ENCODE data around the gene NOL4L. TPM values are rescaled to one million over a fixed set of nuclear protein-coding genes. Genes with fewer than 3 reads are reported as not detected.

The NOL4L gene
- total RNA-seq, 1 experiment from 2014 or later, result 1.4 TPM

- no peak overlapping the region for H3K27ac ChIP-seq (ENCODE audit: low read depth, low read length, poor library complexity, severe bottlenecking)
- no TSS peak for BruUV-seq (replicated peaks)
- no peaks in the 10 kb centered on the region for H3K9me3 ChIP-seq (ENCODE audit: low read depth, low read length, poor library complexity, severe bottlenecking)
- ChIA-PET CTCF (no interaction called here), POLR2A (ENCODE audit: low non-redundant PET) (no interaction called here)
- no peak for DNase-seq (ENCODE audit: low spot score)
- H3K4me3 ChIP-seq (ENCODE audit: low read depth, low read length, poor library complexity, severe bottlenecking), result no peak overlapping the region
- TF ChIP-seq EZH2 (IDR thresholded peaks at IDR 0.05; ENCODE audit: borderline replicate concordance, low read depth, low read length, poor library complexity, severe bottlenecking) (no peak), CTCF (conservative IDR thresholded peaks at IDR 0.05; ENCODE audit: low read depth, low read length) (no peak)
- intact Hi-C loops (cut with micrococcal nuclease; ENCODE audit: unreplicated experiment), result no loop called here
- H3K27me3 ChIP-seq (replicated peaks; ENCODE audit: insufficient read depth, low read depth, low read length, poor library complexity), result no peaks in the 10 kb centered on the region
- H3K4me1 ChIP-seq (ENCODE audit: insufficient read depth, low read length, poor library complexity, severe bottlenecking), result no peaks in the 10 kb centered on the region
- H3K36me3 ChIP-seq (ENCODE audit: insufficient read depth, low read length, poor library complexity, severe bottlenecking), result no peaks in the 10 kb centered on the region
Measured at GRCh38 chr20:32577657-32578056, 7.5 kb downstream of the NOL4L start.

- CTCF ChIA-PET, result no interaction called here
- H3K9me3 ChIP-seq (ENCODE audit: low read depth, low read length, poor library complexity, severe bottlenecking), result no peaks in the 10 kb centered on the region
- no peaks in the 10 kb centered on the region for H3K36me3 ChIP-seq (ENCODE audit: insufficient read depth, low read length, poor library complexity, severe bottlenecking)
- TF ChIP-seq CTCF (conservative IDR thresholded peaks at IDR 0.05; ENCODE audit: low read depth, low read length) (peak; percentile 37), EZH2 (IDR thresholded peaks at IDR 0.05; ENCODE audit: borderline replicate concordance, low read depth, low read length, poor library complexity, severe bottlenecking) (no peak)
- intact Hi-C loops (cut with micrococcal nuclease; ENCODE audit: unreplicated experiment), result no loop called here
- no peaks in the 10 kb centered on the region for H3K27me3 ChIP-seq (replicated peaks; ENCODE audit: insufficient read depth, low read depth, low read length, poor library complexity)
- BruUV-seq (replicated peaks), result no TSS peak
- no peaks in the 10 kb centered on the region for H3K4me1 ChIP-seq (ENCODE audit: insufficient read depth, low read length, poor library complexity, severe bottlenecking)
- no peak for DNase-seq (ENCODE audit: low spot score)
- POLR2A ChIA-PET (ENCODE audit: low non-redundant PET), result no interaction called here
- H3K27ac ChIP-seq (ENCODE audit: low read depth, low read length, poor library complexity, severe bottlenecking), result no peak overlapping the region
- no peak overlapping the region for H3K4me3 ChIP-seq (ENCODE audit: low read depth, low read length, poor library complexity, severe bottlenecking)
Measured at GRCh38 chr20:32577023-32577422, 8.1 kb downstream of the NOL4L start.

- TF ChIP-seq EZH2 (IDR thresholded peaks at IDR 0.05; ENCODE audit: borderline replicate concordance, low read depth, low read length, poor library complexity, severe bottlenecking), result no peak
- no peaks in the 10 kb centered on the region for H3K9me3 ChIP-seq (ENCODE audit: low read depth, low read length, poor library complexity, severe bottlenecking)
- H3K27ac ChIP-seq (ENCODE audit: low read depth, low read length, poor library complexity, severe bottlenecking), result no peak overlapping the region
- ChIA-PET POLR2A (ENCODE audit: low non-redundant PET) (no interaction called here), CTCF (no interaction called here)
- no TSS peak for BruUV-seq (replicated peaks)
- no peak for DNase-seq (ENCODE audit: low spot score)
- H3K27me3 ChIP-seq (replicated peaks; ENCODE audit: insufficient read depth, low read depth, low read length, poor library complexity), result no peaks in the 10 kb centered on the region
- no peaks in the 10 kb centered on the region for H3K36me3 ChIP-seq (ENCODE audit: insufficient read depth, low read length, poor library complexity, severe bottlenecking)
- intact Hi-C loops (cut with micrococcal nuclease; ENCODE audit: unreplicated experiment), result no loop called here
- no peaks in the 10 kb centered on the region for H3K4me1 ChIP-seq (ENCODE audit: insufficient read depth, low read length, poor library complexity, severe bottlenecking)
- no peak overlapping the region for H3K4me3 ChIP-seq (ENCODE audit: low read depth, low read length, poor library complexity, severe bottlenecking)
Measured at GRCh38 chr20:32576560-32576959, 8.6 kb downstream of the NOL4L start.

- POLR2A ChIA-PET (ENCODE audit: low non-redundant PET), result no interaction called here
- H3K36me3 ChIP-seq (ENCODE audit: insufficient read depth, low read length, poor library complexity, severe bottlenecking), result no peaks in the 10 kb centered on the region
- BruUV-seq (replicated peaks), result no TSS peak
- no peaks in the 10 kb centered on the region for H3K27me3 ChIP-seq (replicated peaks; ENCODE audit: insufficient read depth, low read depth, low read length, poor library complexity)
- DNase-seq (ENCODE audit: low spot score), result no peak
- intact Hi-C loops (cut with micrococcal nuclease; ENCODE audit: unreplicated experiment), result no loop called here
- H3K9me3 ChIP-seq (ENCODE audit: low read depth, low read length, poor library complexity, severe bottlenecking), result no peaks in the 10 kb centered on the region
- TF ChIP-seq EZH2 (IDR thresholded peaks at IDR 0.05; ENCODE audit: borderline replicate concordance, low read depth, low read length, poor library complexity, severe bottlenecking) (no peak), CTCF (conservative IDR thresholded peaks at IDR 0.05; ENCODE audit: low read depth, low read length) (no peak)
- no peak overlapping the region for H3K27ac ChIP-seq (ENCODE audit: low read depth, low read length, poor library complexity, severe bottlenecking)
- CTCF ChIA-PET, result no interaction called here
- H3K4me1 ChIP-seq (ENCODE audit: insufficient read depth, low read length, poor library complexity, severe bottlenecking), result no peaks in the 10 kb centered on the region
- H3K4me3 ChIP-seq (ENCODE audit: low read depth, low read length, poor library complexity, severe bottlenecking), result no peak overlapping the region
Measured at GRCh38 chr20:32575805-32576204, 9.3 kb downstream of the NOL4L start.

Measured in A673 (cell line).